Midbrain (tissue), 1 donor: ENCODE data around the gene CTPS2.
"Not testable (repeated sequence)": the region's sequence is repeated elsewhere in the genome, so short reads cannot be mapped to it uniquely, and the experiment has no call there.

Experiments used
- DNase-seq: peaks from one replicate; lab custom pipeline; 2025; lab: John Stamatoyannopoulos, UW

CTPS2 gene

GRCh38 chrX:16654093-16654492 is 58.4 kb downstream of the CTPS2 start:
- DNase-seq, result no peak

DNA sequence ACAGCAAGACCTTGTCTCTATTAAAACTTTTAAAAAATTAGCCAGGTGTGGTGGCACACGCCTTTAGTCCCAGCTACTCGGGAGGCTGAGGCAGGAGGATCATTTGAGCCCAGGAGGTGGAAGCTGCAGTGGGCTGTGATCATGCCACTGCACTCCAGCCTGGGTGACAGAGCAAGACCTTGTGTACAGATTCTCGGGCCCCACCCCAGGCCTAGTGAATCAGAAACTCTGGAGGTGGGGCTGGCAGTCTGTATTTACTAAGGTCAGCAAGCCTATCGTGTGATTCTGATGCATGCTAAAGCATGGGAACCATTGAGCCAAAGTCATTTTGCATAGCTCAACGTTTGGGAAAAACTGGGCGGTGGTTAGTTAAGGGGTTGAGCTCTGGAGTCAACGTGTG is 59.0 kb downstream of the CTPS2 start:
- DNase-seq, result no peak

GRCh38 chrX:16651391-16652024 is 61.0 kb downstream of the CTPS2 start:
- DNase-seq, result no peak

DNA sequence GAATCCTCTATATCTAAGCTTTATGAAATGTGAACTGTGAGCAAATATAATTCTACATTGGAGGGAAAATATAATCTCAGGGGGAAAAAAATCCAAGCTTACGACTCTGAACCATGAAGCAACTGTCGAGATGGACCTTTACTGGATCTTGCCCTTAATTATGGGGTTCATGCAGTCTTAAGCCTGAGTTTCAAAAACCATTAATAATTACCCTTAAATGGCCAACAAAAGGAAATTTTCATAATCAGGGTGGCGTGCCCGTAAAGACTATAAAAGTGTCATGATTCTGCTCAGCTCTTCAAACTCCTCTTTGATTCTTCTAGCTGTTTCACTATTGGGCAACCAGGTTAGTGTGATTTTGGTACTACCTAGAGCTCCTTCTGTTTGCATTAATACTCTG is 62.6 kb downstream of the CTPS2 start, which contains the start of gene S100G:
Gene S100G (plus strand): TSS at position 301 of the 400 bp plus-strand sequence. CDS start 849 bp downstream, outside the sequence.
- DNase-seq, result no peak

DNA sequence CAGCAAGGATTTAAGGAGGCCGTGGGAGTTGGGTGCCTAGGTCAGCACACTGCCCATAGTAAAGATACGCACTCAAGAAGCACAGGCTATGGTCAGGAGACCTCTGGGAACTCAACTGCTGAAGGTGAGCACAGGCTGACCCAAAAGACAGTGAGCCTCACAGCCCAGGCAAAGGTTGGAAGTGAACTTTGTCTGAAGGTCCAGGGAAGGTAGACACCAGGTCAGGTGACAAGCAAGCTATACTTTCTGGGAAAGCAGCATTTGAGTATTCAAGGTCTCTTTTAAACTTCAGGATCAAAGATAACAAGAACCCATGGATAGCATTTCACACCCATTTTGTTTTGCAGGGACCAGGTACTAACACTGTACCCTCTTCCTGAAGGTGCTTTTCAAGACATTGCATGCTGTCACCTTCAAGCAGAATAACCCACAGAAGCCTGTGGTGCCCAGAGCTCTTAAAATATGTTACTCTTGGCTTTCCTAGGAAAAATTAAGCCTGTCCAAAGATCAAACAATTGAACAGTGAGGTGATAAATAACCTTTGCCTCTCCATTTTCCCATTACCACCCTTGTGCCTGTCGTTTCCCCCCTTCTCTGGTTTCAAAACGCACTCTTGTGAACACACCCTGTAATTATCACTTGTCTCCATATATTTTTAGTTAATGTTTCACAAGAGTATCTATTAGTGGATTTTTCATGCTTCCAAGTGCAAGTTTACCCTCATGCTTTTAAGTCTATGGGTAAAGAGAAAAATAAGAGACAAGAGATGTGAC is 65.9 kb downstream of the CTPS2 start:
- DNase-seq, result no peak

GRCh38 chrX:16643176-16643575 is 69.3 kb downstream of the CTPS2 start:
- no peak for DNase-seq

GRCh38 chrX:16640823-16641222 is 71.6 kb downstream of the CTPS2 start:
- DNase-seq, result no peak

GRCh38 chrX:16639966-16640365 is 72.5 kb downstream of the CTPS2 start:
- no peak for DNase-seq

GRCh38 chrX:16638533-16638932 is 73.9 kb downstream of the CTPS2 start:
- DNase-seq, result no peak

DNA sequence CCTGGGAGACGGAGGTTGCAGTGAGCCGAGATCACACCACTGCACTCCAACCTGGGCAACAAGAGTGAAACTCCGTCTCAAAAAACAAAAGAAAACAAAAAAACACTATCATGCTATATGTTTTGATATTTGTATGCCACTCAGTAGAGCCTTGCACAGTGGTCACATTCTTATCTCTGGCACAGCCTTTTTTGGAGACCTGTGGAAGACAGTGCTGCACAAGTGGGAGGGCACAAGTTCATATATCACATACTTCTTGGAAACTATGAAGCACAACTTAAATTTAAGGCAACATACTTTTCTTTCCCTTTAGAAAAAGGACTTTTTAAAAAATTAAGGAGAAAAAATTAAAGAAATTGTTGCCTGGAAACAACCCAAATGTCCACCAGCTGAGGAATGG is 76.9 kb downstream of the CTPS2 start:
- DNase-seq, result no peak

GRCh38 chrX:16635040-16635439 is 77.4 kb downstream of the CTPS2 start:
- DNase-seq, result no peak

- DNase-seq, result no peak
These were observed 78.7 kb downstream of the CTPS2 start for GRCh38 chrX:16633754-16634153.

GRCh38 chrX:16629909-16630308 is 82.6 kb downstream of the CTPS2 start:
- DNase-seq, result no peak

DNA sequence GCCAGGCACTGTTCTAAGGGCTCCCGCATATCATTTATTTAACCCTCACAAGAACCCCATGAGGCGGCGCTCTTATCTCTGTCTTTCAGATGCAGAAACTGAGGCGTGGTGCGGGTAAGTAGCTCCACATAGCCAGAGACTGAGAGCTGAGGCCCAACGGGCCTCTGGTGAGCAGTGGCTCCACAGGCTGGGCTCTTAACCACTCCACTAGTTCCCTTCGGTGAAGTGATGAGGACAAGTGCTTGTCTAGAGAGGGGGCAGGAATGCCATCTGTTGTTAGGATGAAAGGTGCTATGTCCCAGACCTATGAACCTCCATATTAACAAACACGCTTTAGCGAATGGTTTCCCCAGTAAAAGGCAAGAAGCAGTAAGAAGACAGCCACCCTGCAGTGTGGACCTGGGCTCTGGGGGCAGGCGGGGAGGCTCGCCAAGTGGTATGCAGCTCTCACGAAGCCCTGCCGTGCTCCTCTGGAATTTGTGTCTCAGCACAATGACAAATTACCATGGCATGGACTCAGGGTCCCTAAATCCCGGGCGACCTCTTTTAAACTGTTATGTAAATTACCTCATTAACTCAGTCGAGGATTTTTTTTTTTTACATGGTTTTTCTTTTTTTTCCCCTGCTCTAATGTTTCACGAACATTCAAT is 83.4 kb downstream of the CTPS2 start:
- DNase-seq, result no peak

DNA sequence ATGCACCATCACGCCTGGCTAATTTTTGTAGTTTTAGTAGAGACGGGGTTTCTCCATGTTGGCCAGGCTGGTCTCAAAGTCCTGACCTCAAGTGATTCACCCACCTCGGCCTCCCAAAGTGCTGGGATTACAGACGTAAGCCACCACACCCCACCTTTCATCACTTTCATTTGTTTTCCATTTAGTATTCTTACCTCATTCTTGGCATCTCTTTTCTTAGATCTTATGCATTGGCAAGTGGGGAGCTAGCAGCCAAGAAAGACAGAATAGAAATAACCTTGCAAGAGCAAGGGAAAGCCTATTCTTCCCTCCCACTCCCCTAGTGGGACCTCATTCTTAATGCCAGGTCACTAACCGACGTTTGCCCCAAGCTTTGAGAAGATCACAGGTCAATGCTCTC is 84.0 kb downstream of the CTPS2 start:
- DNase-seq, result not testable (repeated sequence)

GRCh38 chrX:16619024-16619423 is 93.4 kb downstream of the CTPS2 start:
- DNase-seq, result no peak

DNA sequence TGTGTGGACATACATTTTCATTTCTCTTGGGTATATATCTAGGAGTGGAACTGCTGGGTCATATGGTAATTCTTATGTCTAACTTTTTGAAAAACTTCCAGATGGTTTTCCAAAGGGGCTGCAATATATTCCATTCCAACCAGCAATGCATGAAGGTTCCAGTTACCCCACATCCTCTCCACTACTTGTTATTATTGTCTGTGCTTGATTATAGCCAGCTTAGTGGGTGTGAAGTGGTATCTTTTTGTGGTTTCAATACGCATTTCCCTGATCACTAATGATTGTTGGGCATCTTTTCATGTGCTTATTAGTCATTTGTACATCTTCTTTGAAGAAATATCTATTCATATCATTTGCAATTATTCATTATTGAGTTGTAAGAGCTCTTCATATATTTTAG is 94.0 kb downstream of the CTPS2 start:
- no peak for DNase-seq

- DNase-seq, result no peak
These were observed 95.1 kb downstream of the CTPS2 start for GRCh38 chrX:16617382-16617781.

DNA sequence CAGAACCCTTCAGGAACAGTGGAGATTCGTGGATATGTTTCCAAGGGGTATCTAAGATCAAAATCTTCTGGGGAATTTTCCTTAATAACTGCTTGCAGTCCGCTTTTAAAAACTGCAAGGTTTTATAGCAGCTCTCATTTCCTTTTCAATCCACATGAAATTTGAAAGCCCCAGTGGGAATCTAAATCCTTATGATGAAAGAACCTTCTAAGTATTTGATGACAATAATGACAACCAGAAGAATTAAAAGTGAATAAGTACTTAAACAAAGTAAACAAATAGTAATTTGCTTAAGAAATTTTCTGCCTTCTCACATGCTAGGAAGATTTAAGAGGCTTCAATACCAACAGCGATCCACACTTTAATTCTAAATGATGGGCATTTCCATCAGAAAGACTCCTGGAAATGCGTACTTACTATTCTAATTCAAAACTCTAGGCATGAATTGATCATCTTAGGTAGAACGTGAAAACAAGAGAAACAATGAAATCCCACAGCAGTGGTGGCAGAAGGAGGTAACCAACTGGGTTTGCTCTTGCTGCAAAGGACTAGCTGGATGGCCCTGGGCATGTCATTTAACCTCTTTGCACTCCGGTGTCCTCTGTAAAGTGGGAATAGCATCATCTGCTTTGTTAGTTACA is 100.1 kb downstream of the CTPS2 start:
- DNase-seq, result no peak

DNA sequence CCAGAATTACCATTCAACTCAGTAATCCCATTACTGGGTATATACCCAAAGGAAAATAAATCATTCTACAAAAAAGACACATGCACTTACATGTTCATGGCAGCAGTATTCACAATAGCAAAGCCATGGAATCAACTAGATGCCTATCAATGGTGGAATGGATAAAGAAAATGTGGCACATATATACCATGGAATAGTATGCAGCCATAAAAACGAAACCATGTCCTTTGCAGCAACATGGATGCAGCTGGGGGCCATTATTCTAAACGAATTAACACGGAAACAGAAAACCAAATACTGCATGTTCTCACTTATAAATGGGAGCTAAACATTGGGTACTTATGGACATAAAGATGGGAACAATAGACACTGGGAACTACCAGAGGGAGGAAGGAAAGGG is 101.8 kb downstream of the CTPS2 start:
- not testable (repeated sequence) for DNase-seq

- DNase-seq, result no peak
These were observed 102.3 kb downstream of the CTPS2 start for GRCh38 chrX:16610121-16610621.

DNA sequence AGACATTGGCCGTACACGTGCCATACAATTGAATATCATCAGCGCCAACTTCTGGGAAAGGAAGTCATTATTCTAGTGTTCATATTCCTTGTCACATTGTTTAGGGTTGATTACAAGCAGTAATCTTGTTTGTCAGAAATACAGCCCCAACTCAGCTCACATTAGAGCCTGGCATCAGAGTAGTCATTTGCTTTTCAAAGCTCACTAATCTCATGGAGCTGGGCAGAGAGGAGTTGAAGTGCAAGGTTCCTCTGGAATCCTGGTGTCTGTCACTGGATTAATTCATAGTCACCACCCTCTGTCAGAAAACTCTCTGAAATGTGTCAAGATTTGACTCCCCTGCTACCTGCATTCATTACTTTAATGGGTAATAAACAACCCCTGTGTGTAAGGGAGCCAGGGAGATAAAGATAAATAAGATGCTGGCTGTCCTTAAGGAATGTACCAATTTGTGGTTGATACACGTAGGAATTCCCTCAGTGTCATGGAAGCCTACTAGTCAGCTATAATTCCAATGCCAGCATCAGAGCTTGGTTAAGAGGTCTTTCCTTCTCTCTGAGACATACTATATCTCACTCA is 106.2 kb downstream of the CTPS2 start:
- no peak for DNase-seq
